ENCODE data around the gene TP53BP2. TPM values are rescaled to one million over a fixed set of nuclear protein-coding genes. Genes with fewer than 3 reads are reported as not detected.
A peak's percentile ranks its signal among the peaks of the same experiment; 100 is the strongest.
"Not testable (repeated sequence)": the region's sequence is repeated elsewhere in the genome, so short reads cannot be mapped to it uniquely, and the experiment has no call there.

TP53BP2 gene
- total RNA-seq, 1 donor from 2014 or later = 34.4 TPM

DNA sequence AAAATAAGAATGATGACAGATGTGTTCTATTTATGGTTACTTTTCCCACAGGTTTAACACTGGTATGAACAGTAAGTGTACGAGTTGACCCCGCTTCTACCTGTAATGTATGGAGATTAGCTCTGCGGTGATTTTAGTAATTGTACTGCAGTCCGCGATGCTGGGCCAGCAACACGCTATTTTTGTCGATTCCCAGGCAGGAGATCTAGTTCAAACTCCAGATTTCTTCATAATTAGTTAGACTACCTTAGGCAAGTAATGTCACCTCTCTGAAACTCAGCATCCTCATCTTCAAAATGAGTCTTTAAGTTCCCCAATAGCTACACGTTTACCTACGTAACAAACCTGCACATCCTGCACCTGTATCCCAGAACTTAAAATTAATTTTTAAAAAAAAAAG, 21.5 kb downstream of the TP53BP2 start:
- Histone ChIP-seq H3K9ac (ENCODE audit: low read depth in 1 of 3, low read length in 3 of 3) (no peak overlapping the region), H3K9me3 (ENCODE audit: control insufficient read depth in 3 of 3, low read length in 3 of 3) (no peaks in the 10 kb centered on the region), H3K4me3 (ENCODE audit: low read length in 3 of 3) (no peak overlapping the region), H3K4me1 (ENCODE audit: control insufficient read depth in 3 of 3, insufficient read depth in 3 of 3, low read length in 3 of 3) (peaks cover 18 to 39% (median 19%) of the 10 kb centered on the region in 3 donors), H3K27me3 (ENCODE audit: control insufficient read depth in 3 of 3, insufficient read depth in 3 of 3, low read length in 3 of 3) (no peaks in the 10 kb centered on the region), H3K27ac (ENCODE audit: low read depth, low read length) (no peak overlapping the region), H3K36me3 (ENCODE audit: control insufficient read depth in 3 of 3, insufficient read depth in 3 of 3, low read length in 3 of 3) (peaks cover 0 to 4% (median 0%) of the 10 kb centered on the region in 3 donors)

DNA sequence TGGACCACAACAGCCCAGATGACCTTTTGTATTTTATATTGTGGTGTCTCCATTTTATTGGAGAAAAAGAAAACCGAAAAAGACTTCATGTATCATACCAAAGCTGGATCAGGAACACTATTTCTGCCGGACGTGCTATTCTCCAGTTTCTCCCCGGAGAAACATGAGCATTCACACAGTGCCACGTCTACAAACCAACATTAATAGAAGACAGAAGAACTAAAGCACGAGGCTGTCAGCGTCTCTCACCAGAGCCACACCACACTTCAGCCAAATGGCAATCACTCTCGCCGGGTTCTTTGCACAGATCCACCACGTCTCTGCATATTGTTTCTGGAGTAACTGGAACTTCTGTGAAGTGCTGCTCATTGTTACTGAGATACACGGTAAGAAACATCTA, 24.8 kb downstream of the TP53BP2 start:
- H3K9me3 ChIP-seq (ENCODE audit: control insufficient read depth in 3 of 3, low read length in 3 of 3) = no peaks in the 10 kb centered on the region
- H3K27me3 ChIP-seq (ENCODE audit: control insufficient read depth in 3 of 3, insufficient read depth in 3 of 3, low read length in 3 of 3) = no peaks in the 10 kb centered on the region
- H3K36me3 ChIP-seq (ENCODE audit: control insufficient read depth in 3 of 3, insufficient read depth in 3 of 3, low read length in 3 of 3) = peaks cover 0 to 4% (median 0%) of the 10 kb centered on the region in 3 donors
- H3K27ac ChIP-seq (ENCODE audit: low read depth, low read length) = peak overlapping the region; percentile 54
- H3K4me1 ChIP-seq (ENCODE audit: control insufficient read depth in 3 of 3, insufficient read depth in 3 of 3, low read length in 3 of 3) = peaks cover 16 to 32% (median 18%) of the 10 kb centered on the region in 3 donors
- H3K4me3 ChIP-seq (ENCODE audit: low read length in 3 of 3) = peak overlapping the region; percentile 25 to 38 (median 29)
- peak overlapping the region in 2 of 3 donors; percentile 40 to 46 for H3K9ac ChIP-seq (ENCODE audit: low read depth in 1 of 3, low read length in 3 of 3)

DNA sequence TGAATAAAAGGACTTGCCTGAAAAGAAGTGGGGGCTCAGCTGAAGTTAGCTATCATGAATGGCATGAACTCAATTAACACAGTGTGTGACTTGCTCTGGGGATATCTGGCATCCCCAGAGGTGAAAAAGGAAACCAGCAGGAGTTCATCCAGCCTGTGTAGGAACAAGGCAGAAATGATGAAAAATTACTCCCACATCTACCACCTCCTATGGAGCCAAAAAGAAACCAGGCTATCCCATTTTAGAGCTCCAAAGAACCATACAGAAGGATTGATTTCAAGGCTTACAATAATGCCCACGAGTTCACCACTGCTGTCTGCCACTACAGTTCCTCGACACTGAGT, 25.3 kb downstream of the TP53BP2 start:
- Histone ChIP-seq H3K36me3 (ENCODE audit: control insufficient read depth in 3 of 3, insufficient read depth in 3 of 3, low read length in 3 of 3) (peaks cover 0 to 4% (median 1%) of the 10 kb centered on the region in 3 donors), H3K9me3 (ENCODE audit: control insufficient read depth in 3 of 3, low read length in 3 of 3) (no peaks in the 10 kb centered on the region), H3K9ac (ENCODE audit: low read depth in 1 of 3, low read length in 3 of 3) (peak overlapping the region in 1 of 3 donors; percentile 40), H3K27me3 (ENCODE audit: control insufficient read depth in 3 of 3, insufficient read depth in 3 of 3, low read length in 3 of 3) (no peaks in the 10 kb centered on the region), H3K27ac (ENCODE audit: low read depth, low read length) (peak overlapping the region; percentile 54), H3K4me1 (ENCODE audit: control insufficient read depth in 3 of 3, insufficient read depth in 3 of 3, low read length in 3 of 3) (peaks cover 16 to 34% (median 22%) of the 10 kb centered on the region in 3 donors), H3K4me3 (ENCODE audit: low read length in 3 of 3) (peak overlapping the region in 1 of 3 donors; percentile 35)

DNA sequence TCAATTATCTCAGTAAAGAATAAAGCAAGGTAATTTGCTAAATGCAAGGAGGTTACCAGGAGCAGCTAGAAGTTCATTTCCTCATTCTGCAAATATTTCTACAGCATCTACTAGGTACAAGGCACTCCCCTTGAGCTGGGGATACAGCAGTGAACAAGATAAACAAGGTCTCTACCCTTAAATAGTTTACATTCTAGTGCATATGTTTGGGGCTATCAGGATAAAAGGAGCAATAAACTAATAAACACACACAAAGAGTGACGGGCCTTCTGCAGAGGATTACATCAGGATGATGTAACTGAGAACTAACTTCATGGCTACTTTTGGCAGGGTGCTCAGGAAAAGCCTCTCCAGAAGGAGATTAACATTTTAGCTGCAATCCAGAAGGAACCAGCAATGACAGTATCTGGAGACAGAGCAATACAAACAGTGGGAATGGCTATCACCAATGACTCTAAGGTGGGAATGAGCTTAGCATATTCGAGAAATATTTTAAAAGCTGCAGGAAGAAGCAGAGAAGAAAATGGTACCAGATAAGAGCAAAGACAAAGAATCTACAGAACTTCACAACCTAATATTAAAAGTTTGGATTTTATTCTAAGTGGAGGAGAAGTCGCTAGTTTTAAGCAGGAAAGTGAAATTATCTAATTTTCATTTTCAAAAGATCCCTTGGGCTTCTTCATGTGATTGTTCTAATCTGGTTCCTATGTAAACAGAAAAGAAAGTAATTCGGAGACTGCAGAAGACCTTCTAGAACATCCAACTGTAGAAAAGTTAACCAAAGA, 25.8 kb downstream of the TP53BP2 start:
- Histone ChIP-seq H3K4me1 (ENCODE audit: control insufficient read depth in 3 of 3, insufficient read depth in 3 of 3, low read length in 3 of 3) (peaks cover 19 to 35% (median 27%) of the 10 kb centered on the region in 3 donors), H3K27ac (ENCODE audit: low read depth, low read length) (peak overlapping the region; percentile 54), H3K27me3 (ENCODE audit: control insufficient read depth in 3 of 3, insufficient read depth in 3 of 3, low read length in 3 of 3) (no peaks in the 10 kb centered on the region), H3K36me3 (ENCODE audit: control insufficient read depth in 3 of 3, insufficient read depth in 3 of 3, low read length in 3 of 3) (peaks cover 0 to 4% (median 2%) of the 10 kb centered on the region in 3 donors), H3K4me3 (ENCODE audit: low read length in 3 of 3) (no peak overlapping the region), H3K9ac (ENCODE audit: low read depth in 1 of 3, low read length in 3 of 3) (no peak overlapping the region), H3K9me3 (ENCODE audit: control insufficient read depth in 3 of 3, low read length in 3 of 3) (no peaks in the 10 kb centered on the region)

DNA sequence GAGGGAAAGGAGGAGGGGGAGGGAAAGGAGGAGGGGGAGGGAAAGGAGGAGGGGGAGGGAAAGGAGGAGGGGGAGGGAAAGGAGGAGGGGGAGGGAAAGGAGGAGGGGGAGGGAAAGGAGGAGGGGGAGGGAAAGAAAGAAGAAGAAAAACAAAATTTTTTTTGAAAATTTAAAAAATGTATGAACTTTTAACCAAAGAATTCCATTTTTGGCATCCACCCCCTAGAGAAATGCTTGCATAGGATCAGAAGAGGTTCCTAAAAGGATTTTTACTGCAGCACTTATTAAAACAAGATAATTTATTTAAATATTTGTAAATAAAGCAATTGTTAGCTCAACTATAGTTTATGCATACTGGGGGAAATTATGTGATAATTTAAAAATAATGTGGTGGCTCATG, 28.5 kb downstream of the TP53BP2 start:
- H3K4me3 ChIP-seq (ENCODE audit: low read length in 3 of 3); H3K9ac ChIP-seq (ENCODE audit: low read depth in 1 of 3, low read length in 3 of 3); H3K27ac ChIP-seq (ENCODE audit: low read depth, low read length); H3K27me3 ChIP-seq (ENCODE audit: control insufficient read depth in 3 of 3, insufficient read depth in 3 of 3, low read length in 3 of 3); H3K9me3 ChIP-seq (ENCODE audit: control insufficient read depth in 3 of 3, low read length in 3 of 3): not testable (repeated sequence)
- H3K4me1 ChIP-seq (ENCODE audit: control insufficient read depth in 3 of 3, insufficient read depth in 3 of 3, low read length in 3 of 3) = peaks cover 21 to 43% (median 29%) of the 10 kb centered on the region in 3 donors
- peaks cover 4 to 22% (median 16%) of the 10 kb centered on the region in 3 donors for H3K36me3 ChIP-seq (ENCODE audit: control insufficient read depth in 3 of 3, insufficient read depth in 3 of 3, low read length in 3 of 3)

DNA sequence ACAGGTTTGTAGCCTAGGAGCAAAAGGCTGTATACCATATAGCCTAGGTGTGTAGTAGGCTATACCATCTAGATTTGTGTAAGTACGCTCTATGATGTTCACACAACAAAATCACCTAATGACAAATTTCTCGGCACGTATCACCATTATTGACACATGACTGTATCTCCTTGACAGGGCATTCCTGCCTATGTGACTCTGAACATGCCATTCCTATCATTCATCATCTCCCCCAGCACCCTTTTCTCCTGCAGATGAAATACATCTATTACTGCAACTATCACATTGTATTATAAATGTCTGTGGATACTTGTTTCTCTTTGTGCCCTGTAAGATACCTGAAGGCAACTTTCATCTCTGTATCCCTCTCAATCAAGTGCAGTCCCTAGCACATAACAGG, 29.9 kb downstream of the TP53BP2 start:
- peaks cover 4 to 22% (median 16%) of the 10 kb centered on the region in 3 donors for H3K36me3 ChIP-seq (ENCODE audit: control insufficient read depth in 3 of 3, insufficient read depth in 3 of 3, low read length in 3 of 3)
- peak overlapping the region in 1 of 3 donors; percentile 2 for H3K9ac ChIP-seq (ENCODE audit: low read depth in 1 of 3, low read length in 3 of 3)
- H3K27ac ChIP-seq (ENCODE audit: low read depth, low read length) = no peak overlapping the region
- H3K4me3 ChIP-seq (ENCODE audit: low read length in 3 of 3) = no peak overlapping the region
- H3K27me3 ChIP-seq (ENCODE audit: control insufficient read depth in 3 of 3, insufficient read depth in 3 of 3, low read length in 3 of 3) = no peaks in the 10 kb centered on the region
- H3K4me1 ChIP-seq (ENCODE audit: control insufficient read depth in 3 of 3, insufficient read depth in 3 of 3, low read length in 3 of 3) = peaks cover 16 to 35% (median 23%) of the 10 kb centered on the region in 3 donors
- no peaks in the 10 kb centered on the region for H3K9me3 ChIP-seq (ENCODE audit: control insufficient read depth in 3 of 3, low read length in 3 of 3)

DNA sequence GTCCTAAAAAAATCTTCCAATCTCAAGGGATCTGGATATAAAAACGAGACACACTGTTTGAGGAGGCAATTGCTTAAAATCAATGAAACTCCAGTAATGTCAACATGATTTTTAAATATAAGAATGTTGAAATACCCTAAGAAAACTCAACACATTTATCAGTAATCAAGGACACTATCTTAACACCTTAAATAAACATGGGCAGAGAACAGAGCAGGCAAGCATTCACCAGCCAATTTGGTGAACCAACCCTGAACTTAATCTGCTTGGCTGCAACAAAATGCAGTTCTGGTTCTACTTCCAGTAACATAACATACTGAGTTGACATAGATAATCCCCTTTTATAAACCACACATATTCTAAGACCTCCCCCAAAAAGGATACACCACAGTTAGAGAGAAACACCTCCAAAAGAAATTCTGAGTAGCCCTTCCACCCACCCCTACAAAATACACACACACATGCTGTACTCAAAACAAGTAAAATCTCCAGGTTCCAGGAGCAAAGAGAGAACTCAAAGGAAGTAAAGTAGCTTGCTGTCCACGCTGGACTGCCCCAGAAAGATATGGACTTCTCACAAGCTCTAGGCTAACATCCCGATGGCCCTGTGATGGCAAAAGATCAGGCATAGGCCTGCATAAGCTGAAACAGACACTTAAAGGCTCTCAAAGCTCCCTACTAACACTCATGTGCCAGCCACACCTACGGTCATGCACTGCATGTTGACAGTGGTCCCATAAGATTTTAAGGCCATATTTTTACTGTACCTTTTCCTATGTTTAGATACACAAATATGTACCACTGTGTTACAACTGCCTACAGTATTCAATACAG, 30.5 kb downstream of the TP53BP2 start:
- peaks cover 4 to 18% (median 16%) of the 10 kb centered on the region in 3 donors for H3K36me3 ChIP-seq (ENCODE audit: control insufficient read depth in 3 of 3, insufficient read depth in 3 of 3, low read length in 3 of 3)
- H3K4me3 ChIP-seq (ENCODE audit: low read length in 3 of 3) = no peak overlapping the region
- peak overlapping the region in 1 of 3 donors; percentile 13 for H3K9ac ChIP-seq (ENCODE audit: low read depth in 1 of 3, low read length in 3 of 3)
- peaks cover 10 to 29% (median 17%) of the 10 kb centered on the region in 3 donors for H3K4me1 ChIP-seq (ENCODE audit: control insufficient read depth in 3 of 3, insufficient read depth in 3 of 3, low read length in 3 of 3)
- H3K27me3 ChIP-seq (ENCODE audit: control insufficient read depth in 3 of 3, insufficient read depth in 3 of 3, low read length in 3 of 3) = no peaks in the 10 kb centered on the region
- no peaks in the 10 kb centered on the region for H3K9me3 ChIP-seq (ENCODE audit: control insufficient read depth in 3 of 3, low read length in 3 of 3)
- no peak overlapping the region for H3K27ac ChIP-seq (ENCODE audit: low read depth, low read length)

DNA sequence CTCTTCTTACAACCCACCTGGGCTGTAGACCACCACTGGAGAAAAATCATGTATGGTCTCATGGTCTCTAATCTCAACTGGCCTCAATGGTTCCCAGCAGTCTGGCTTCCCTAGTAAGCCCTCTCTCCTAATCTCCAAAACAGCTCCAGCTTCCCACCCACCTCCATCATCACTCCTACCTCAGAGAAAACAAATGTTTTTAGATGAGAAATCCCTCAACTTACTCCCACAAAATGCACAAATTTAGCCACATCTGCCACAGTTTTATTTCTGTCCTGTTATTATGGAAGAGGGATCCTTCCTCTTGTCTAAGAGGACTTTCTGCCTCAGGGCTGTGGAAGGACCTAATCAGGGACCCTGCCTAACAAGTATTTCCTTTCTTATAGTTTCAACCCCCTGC, 32.1 kb downstream of the TP53BP2 start:
- Histone ChIP-seq H3K9ac (ENCODE audit: low read depth in 1 of 3, low read length in 3 of 3) (no peak overlapping the region), H3K27me3 (ENCODE audit: control insufficient read depth in 3 of 3, insufficient read depth in 3 of 3, low read length in 3 of 3) (no peaks in the 10 kb centered on the region), H3K9me3 (ENCODE audit: control insufficient read depth in 3 of 3, low read length in 3 of 3) (no peaks in the 10 kb centered on the region), H3K36me3 (ENCODE audit: control insufficient read depth in 3 of 3, insufficient read depth in 3 of 3, low read length in 3 of 3) (peaks cover 4 to 18% (median 16%) of the 10 kb centered on the region in 3 donors), H3K27ac (ENCODE audit: low read depth, low read length) (no peak overlapping the region), H3K4me3 (ENCODE audit: low read length in 3 of 3) (no peak overlapping the region), H3K4me1 (ENCODE audit: control insufficient read depth in 3 of 3, insufficient read depth in 3 of 3, low read length in 3 of 3) (peaks cover 9 to 23% (median 13%) of the 10 kb centered on the region in 3 donors)

DNA sequence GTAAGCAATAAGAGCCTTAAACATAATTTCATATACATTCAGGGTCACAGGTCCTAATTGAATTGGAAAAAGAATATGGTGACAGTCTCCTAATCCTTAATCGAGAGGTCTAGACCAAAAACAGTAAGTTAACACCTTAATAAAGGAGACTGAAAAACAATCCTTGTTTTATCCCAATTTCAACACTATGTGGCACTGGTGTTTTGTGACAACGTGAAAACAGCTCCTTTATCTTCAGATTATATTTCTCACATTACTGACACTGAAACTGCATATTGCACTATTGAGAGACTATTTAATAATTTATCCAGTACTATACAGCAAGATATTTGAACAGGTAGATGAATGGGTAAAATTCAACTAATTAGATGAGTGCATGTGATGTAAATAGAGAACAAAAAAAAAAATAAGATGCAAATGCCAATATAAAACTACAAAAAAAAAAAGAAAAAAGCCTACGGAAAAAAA, 34.1 kb downstream of the TP53BP2 start:
- Histone ChIP-seq H3K36me3 (ENCODE audit: control insufficient read depth in 3 of 3, insufficient read depth in 3 of 3, low read length in 3 of 3) (peaks cover 4 to 21% (median 16%) of the 10 kb centered on the region in 3 donors), H3K27me3 (ENCODE audit: control insufficient read depth in 3 of 3, insufficient read depth in 3 of 3, low read length in 3 of 3) (no peaks in the 10 kb centered on the region), H3K9me3 (ENCODE audit: control insufficient read depth in 3 of 3, low read length in 3 of 3) (no peaks in the 10 kb centered on the region), H3K9ac (ENCODE audit: low read depth in 1 of 3, low read length in 3 of 3) (no peak overlapping the region), H3K4me3 (ENCODE audit: low read length in 3 of 3) (no peak overlapping the region), H3K27ac (ENCODE audit: low read depth, low read length) (no peak overlapping the region), H3K4me1 (ENCODE audit: control insufficient read depth in 3 of 3, insufficient read depth in 3 of 3, low read length in 3 of 3) (peaks cover 9 to 23% (median 13%) of the 10 kb centered on the region in 3 donors)
